Vagina (tissue), 2 donors: ENCODE results near the gene SENP3. TPM values are rescaled to one million over a fixed set of nuclear protein-coding genes. Genes with fewer than 3 reads are reported as not detected.

Experiments used
- DNase-seq, 2 donors: peaks; one replicate each; pipeline ENCODE4 v3.0.0-alpha.2; 2017; ENCODE audit errors: extremely low spot score in 2 of 2
- H3K27ac ChIP-seq: fragments of 200-600 bp; sonication (generic); one replicate; pipeline ENCODE4 v1.5.1; 2019
- H3K27me3 ChIP-seq: fragments of 200-600 bp; sonication (generic); one replicate; pipeline ENCODE4 v1.5.1; 2019
- H3K36me3 ChIP-seq, 2 donors: fragments of 200-600 bp; sonication (generic); one replicate each; pipeline ENCODE4 v1.5.1; 2017 to 2019
- H3K4me1 ChIP-seq: fragments of 200-600 bp; sonication (generic); one replicate; pipeline ENCODE4 v1.5.1; 2019
- H3K4me3 ChIP-seq, 2 donors: fragments of 200-600 bp; sonication (generic); 1 replicate in 1 of 2; 2 replicates in 1 of 2; pipeline ENCODE4 v1.5.1; 2016 to 2019
- H3K9me3 ChIP-seq: fragments of 200-600 bp; sonication (generic); one replicate; pipeline ENCODE4 v1.5.1; 2019
- POLR2A ChIP-seq, 2 donors: fragments of 450-650 bp; IDR thresholded peaks; one replicate each; pipeline ENCODE4 v1.6.1; 2017; ENCODE audit warnings: antibody characterized with exemption in 2 of 2, mild to moderate bottlenecking in 2 of 2, moderate library complexity in 2 of 2
- POLR2AphosphoS5 ChIP-seq, 2 donors: sonication (generic); formaldehyde crosslinking; IDR thresholded peaks; one replicate each; pipeline ENCODE4 v1.9.0; 2017; ENCODE audit warnings: antibody characterized with exemption in 2 of 2, mild to moderate bottlenecking in 2 of 2, low read depth in 1 of 2; ENCODE audit not compliant: insufficient read depth in 1 of 2
- intact Hi-C: fragments of 100-400 bp; cut with DNase I; formaldehyde crosslinking; loops from one replicate; pipeline ENCODE4 v1.15.1; 2023
- total RNA-seq: library from RNA; depleted of rRNA; stranded (reverse); fragments of >200 nt; gene quantifications from one replicate; pipeline ENCODE4 v1.2.3, GENCODE V29; 2016
- TF ChIP-seq, protein P1 (sequence below), 3 experiments: fragments of 450-650 bp in 2 of 3; fragments of 200-600 bp in 1 of 3; sonication (generic) in 1 of 3; IDR thresholded peaks; one replicate each; pipeline ENCODE4 v1.5.1; 2017 to 2019; ENCODE audit warnings: antibody characterized with exemption in 3 of 3, mild to moderate bottlenecking in 2 of 3, moderate library complexity in 2 of 3

Gene SENP3
- total RNA-seq, 1 donor from 2014 or later, result 60.2 TPM

DNA sequence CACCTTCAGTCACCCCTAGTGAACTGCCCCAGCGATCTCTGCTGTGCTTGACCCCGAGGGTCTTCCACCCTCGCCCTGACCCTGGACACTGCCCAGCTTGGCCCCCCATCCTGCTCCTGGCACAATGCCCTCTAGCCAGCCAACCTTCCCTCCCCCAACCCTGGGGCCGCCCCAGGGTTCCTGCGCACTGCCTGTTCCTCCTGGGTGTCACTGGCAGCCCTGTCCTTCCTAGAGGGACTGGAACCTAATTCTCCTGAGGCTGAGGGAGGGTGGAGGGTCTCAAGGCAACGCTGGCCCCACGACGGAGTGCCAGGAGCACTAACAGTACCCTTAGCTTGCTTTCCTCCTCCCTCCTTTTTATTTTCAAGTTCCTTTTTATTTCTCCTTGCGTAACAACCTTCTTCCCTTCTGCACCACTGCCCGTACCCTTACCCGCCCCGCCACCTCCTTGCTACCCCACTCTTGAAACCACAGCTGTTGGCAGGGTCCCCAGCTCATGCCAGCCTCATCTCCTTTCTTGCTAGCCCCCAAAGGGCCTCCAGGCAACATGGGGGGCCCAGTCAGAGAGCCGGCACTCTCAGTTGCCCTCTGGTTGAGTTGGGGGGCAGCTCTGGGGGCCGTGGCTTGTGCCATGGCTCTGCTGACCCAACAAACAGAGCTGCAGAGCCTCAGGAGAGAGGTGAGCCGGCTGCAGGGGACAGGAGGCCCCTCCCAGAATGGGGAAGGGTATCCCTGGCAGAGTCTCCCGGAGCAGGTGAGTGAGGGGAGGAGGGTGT lies 3.0 kb upstream of the SENP3 start, which contains the start of gene TNFSF13:
Gene TNFSF13 (plus strand): TSS at position 207 of the 776 bp plus-strand sequence. CDS start 290 bp downstream, at position 497.
- Histone ChIP-seq H3K4me3 (peak within 1 kb of the TSS; percentile 26 to 70), H3K9me3 (no peaks in the 10 kb centered on the region), H3K36me3 (peaks cover 0 to 5% of the 10 kb centered on the region in 2 donors), H3K27ac (peak within 1 kb of the TSS; percentile 88), H3K4me1 (peaks cover 61% of the 10 kb centered on the region), H3K27me3 (no peaks in the 10 kb centered on the region)
- TF ChIP-seq POLR2A (IDR thresholded peaks at IDR 0.05) (no peak), POLR2AphosphoS5 (IDR thresholded peaks at IDR 0.05; ENCODE audit: insufficient read depth in 1 of 2, low read depth in 1 of 2) (peak in 1 of 2 donors; percentile 44)
- TF ChIP-seq, protein P1, sequence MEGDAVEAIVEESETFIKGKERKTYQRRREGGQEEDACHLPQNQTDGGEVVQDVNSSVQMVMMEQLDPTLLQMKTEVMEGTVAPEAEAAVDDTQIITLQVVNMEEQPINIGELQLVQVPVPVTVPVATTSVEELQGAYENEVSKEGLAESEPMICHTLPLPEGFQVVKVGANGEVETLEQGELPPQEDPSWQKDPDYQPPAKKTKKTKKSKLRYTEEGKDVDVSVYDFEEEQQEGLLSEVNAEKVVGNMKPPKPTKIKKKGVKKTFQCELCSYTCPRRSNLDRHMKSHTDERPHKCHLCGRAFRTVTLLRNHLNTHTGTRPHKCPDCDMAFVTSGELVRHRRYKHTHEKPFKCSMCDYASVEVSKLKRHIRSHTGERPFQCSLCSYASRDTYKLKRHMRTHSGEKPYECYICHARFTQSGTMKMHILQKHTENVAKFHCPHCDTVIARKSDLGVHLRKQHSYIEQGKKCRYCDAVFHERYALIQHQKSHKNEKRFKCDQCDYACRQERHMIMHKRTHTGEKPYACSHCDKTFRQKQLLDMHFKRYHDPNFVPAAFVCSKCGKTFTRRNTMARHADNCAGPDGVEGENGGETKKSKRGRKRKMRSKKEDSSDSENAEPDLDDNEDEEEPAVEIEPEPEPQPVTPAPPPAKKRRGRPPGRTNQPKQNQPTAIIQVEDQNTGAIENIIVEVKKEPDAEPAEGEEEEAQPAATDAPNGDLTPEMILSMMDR (IDR thresholded peaks at IDR 0.05), result no peak
- intact Hi-C loops, result loop anchor here (5.0 kb wide), 1 partner anchor 121 kb away; the partner anchor contains the start of genes FGF11 and TMEM102
- DNase-seq, result peak in 1 of 2 donors; percentile 87

DNA sequence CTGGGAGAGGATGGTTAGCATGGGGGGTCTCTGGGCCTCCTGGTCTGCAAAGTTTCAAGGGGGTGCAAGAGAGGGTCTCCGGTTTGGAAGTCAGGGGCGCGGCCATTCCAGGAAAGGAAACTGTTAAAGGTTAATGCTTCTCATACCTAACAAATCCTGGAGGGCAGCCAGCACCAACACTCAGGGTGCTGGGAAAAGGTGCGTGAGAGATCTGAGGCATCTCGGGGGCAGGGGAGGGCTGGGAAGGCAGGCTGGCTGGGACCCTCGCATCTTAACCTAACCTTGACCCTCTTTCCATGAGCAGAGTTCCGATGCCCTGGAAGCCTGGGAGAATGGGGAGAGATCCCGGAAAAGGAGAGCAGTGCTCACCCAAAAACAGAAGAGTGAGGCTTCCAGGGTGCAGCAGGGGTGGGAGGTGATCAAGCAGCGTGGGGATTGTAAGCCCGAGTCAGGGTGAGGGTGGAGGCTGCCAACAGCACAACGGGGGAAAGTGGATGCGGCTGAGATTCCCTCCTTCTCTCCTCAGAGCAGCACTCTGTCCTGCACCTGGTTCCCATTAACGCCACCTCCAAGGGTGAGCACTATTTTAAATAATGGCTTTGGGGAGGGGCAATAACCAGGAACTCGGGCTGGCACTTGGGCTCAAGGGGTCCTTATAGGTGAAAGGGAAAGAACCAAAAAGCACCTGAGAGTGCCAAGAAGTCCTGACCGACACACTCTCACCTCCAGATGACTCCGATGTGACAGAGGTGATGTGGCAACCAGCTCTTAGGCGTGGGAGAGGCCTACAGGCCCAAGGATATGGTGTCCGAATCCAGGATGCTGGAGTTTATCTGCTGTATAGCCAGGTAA lies 2.2 kb upstream of the SENP3 start:
- Histone ChIP-seq H3K9me3 (no peaks in the 10 kb centered on the region), H3K27ac (peak overlapping the region; percentile 88), H3K36me3 (peaks cover 0 to 13% of the 10 kb centered on the region in 2 donors), H3K27me3 (no peaks in the 10 kb centered on the region), H3K4me1 (peaks cover 69% of the 10 kb centered on the region), H3K4me3 (peak overlapping the region; percentile 70 to 82)
- peak in 1 of 2 donors; percentile 83 for DNase-seq
- TF ChIP-seq POLR2AphosphoS5 (IDR thresholded peaks at IDR 0.05; ENCODE audit: insufficient read depth in 1 of 2, low read depth in 1 of 2), result no peak
- intact Hi-C loops, result loop anchor here (5.0 to 10.0 kb wide), 4 partner anchors 42 to 305 kb away; partner anchors contain the start of genes CTDNEP1, ELP5, FGF11 and KCTD11

DNA sequence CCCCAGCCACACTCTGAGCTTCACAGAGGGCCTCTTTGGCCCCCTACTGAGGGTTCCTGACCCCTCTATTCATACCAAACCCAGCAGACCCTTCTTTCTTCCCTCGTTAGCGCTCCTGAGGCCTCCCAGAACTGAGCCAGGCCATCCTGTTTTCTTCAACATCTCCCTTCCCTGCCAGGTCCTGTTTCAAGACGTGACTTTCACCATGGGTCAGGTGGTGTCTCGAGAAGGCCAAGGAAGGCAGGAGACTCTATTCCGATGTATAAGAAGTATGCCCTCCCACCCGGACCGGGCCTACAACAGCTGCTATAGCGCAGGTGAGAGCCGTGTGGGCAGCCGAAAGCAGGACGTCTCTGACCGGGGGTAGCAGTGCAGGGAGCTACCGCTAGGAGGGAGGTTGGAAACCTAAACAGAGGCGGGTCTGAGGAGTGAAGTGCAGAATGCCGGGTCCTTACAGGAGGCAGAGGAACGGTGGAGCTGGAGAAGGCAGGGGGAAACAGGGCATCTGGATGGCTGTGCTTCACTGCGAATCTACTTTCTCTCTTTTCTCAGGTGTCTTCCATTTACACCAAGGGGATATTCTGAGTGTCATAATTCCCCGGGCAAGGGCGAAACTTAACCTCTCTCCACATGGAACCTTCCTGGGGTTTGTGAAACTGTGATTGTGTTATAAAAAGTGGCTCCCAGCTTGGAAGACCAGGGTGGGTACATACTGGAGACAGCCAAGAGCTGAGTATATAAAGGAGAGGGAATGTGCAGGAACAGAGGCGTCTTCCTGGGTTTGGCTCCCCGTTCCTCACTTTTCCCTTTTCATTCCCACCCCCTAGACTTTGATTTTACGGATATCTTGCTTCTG lies 1.3 kb upstream of the SENP3 start:
- intact Hi-C loops, result loop anchor here (5.0 to 10.0 kb wide), 3 partner anchors 43 to 306 kb away; partner anchors contain the start of genes CTDNEP1, ELP5, KCTD11 and TMEM95
- TF ChIP-seq, protein P1 (IDR thresholded peaks at IDR 0.05), result peak in 1 of 3 experiments; percentile 46
- TF ChIP-seq POLR2AphosphoS5 (IDR thresholded peaks at IDR 0.05; ENCODE audit: insufficient read depth in 1 of 2, low read depth in 1 of 2), result no peak
- TF ChIP-seq POLR2A (IDR thresholded peaks at IDR 0.05), result no peak
- H3K36me3 ChIP-seq, result peaks cover 0 to 22% of the 10 kb centered on the region in 2 donors
- no peaks in the 10 kb centered on the region for H3K27me3 ChIP-seq
- H3K27ac ChIP-seq, result peak overlapping the region; percentile 88
- H3K4me1 ChIP-seq, result peaks cover 70% of the 10 kb centered on the region
- H3K4me3 ChIP-seq, result peak overlapping the region; percentile 70 to 82
- DNase-seq, result peak in 1 of 2 donors; percentile 88
- no peaks in the 10 kb centered on the region for H3K9me3 ChIP-seq

DNA sequence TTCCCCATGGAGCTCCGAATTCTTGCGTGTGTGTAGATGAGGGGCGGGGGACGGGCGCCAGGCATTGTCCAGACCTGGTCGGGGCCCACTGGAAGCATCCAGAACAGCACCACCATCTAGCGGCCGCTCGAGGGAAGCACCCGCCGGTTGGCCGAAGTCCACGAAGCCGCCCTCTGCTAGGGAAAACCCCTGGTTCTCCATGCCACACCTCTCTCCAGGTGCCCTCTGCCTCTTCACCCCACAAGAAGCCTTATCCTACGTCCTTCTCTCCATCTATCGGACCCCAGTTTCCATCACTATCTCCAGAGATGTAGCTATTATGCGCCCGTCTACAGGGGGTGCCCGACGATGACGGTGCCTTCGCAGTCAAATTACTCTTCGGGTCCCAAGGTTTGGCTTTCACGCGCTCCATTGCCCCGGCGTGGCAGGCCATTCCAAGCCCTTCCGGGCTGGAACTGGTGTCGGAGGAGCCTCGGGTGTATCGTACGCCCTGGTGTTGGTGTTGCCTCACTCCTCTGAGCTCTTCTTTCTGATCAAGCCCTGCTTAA lies 617 bp upstream of the SENP3 start:
- Histone ChIP-seq H3K27ac (peak overlapping the region; percentile 88), H3K9me3 (no peaks in the 10 kb centered on the region), H3K4me3 (peak overlapping the region; percentile 70 to 82), H3K4me1 (peaks cover 70% of the 10 kb centered on the region), H3K27me3 (no peaks in the 10 kb centered on the region), H3K36me3 (peaks cover 0 to 29% of the 10 kb centered on the region in 2 donors)
- TF ChIP-seq POLR2AphosphoS5 (IDR thresholded peaks at IDR 0.05; ENCODE audit: insufficient read depth in 1 of 2, low read depth in 1 of 2), result peak in 1 of 2 donors; percentile 68
- TF ChIP-seq POLR2A (IDR thresholded peaks at IDR 0.05), result no peak
- TF ChIP-seq, protein P1 (IDR thresholded peaks at IDR 0.05), result peak; percentile 64 to 90 (median 89)
- intact Hi-C loops, result loop anchor here (5.0 to 10.0 kb wide), 3 partner anchors 44 to 306 kb away; partner anchors contain the start of genes CTDNEP1, ELP5, KCTD11 and TMEM95
- peak in 1 of 2 donors; percentile 92 for DNase-seq
